ENCODE measurements around the gene FHAD1. TPM values are rescaled to one million over a fixed set of nuclear protein-coding genes. Genes with fewer than 3 reads are reported as not detected.

The FHAD1 gene
- total and polyA plus RNA-seq, 10 of the 15 experiments (the other 5 are each of a cell fraction or from before 2014, with no cell fraction given), result 0.09 to 1.0 (median 0.32) TPM; not detected in 2

- TF ChIP-seq EZH2 (IDR thresholded peaks at IDR 0.05; ENCODE audit: borderline replicate concordance, control insufficient read depth, low read depth, low read length) (no peak), IKZF1 (conservative IDR thresholded peaks at IDR 0.05) (no peak), SMAD1 (IDR thresholded peaks at IDR 0.05; ENCODE audit: low read depth, partially characterized antibody) (no peak), SKIL (IDR thresholded peaks at IDR 0.05; ENCODE audit: low read depth, poor library complexity, severe bottlenecking) (no peak), MTA3 (IDR thresholded peaks at IDR 0.05; ENCODE audit: borderline replicate concordance, low read length) (no peak), SMAD5 (IDR thresholded peaks at IDR 0.05; ENCODE audit: low read depth) (no peak)
- TF ChIP-seq, protein P1, sequence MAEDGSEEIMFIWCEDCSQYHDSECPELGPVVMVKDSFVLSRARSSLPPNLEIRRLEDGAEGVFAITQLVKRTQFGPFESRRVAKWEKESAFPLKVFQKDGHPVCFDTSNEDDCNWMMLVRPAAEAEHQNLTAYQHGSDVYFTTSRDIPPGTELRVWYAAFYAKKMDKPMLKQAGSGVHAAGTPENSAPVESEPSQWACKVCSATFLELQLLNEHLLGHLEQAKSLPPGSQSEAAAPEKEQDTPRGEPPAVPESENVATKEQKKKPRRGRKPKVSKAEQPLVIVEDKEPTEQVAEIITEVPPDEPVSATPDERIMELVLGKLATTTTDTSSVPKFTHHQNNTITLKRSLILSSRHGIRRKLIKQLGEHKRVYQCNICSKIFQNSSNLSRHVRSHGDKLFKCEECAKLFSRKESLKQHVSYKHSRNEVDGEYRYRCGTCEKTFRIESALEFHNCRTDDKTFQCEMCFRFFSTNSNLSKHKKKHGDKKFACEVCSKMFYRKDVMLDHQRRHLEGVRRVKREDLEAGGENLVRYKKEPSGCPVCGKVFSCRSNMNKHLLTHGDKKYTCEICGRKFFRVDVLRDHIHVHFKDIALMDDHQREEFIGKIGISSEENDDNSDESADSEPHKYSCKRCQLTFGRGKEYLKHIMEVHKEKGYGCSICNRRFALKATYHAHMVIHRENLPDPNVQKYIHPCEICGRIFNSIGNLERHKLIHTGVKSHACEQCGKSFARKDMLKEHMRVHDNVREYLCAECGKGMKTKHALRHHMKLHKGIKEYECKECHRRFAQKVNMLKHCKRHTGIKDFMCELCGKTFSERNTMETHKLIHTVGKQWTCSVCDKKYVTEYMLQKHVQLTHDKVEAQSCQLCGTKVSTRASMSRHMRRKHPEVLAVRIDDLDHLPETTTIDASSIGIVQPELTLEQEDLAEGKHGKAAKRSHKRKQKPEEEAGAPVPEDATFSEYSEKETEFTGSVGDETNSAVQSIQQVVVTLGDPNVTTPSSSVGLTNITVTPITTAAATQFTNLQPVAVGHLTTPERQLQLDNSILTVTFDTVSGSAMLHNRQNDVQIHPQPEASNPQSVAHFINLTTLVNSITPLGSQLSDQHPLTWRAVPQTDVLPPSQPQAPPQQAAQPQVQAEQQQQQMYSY (CRISPR knock-in tag; IDR thresholded peaks at IDR 0.05), result no peak
- TF ChIP-seq, protein P2, sequence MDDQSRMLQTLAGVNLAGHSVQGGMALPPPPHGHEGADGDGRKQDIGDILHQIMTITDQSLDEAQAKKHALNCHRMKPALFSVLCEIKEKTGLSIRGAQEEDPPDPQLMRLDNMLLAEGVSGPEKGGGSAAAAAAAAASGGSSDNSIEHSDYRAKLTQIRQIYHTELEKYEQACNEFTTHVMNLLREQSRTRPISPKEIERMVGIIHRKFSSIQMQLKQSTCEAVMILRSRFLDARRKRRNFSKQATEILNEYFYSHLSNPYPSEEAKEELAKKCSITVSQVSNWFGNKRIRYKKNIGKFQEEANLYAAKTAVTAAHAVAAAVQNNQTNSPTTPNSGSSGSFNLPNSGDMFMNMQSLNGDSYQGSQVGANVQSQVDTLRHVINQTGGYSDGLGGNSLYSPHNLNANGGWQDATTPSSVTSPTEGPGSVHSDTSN (IDR thresholded peaks at IDR 0.05; ENCODE audit: insufficient replicate concordance, low read depth, low read length), result no peak
Observed at GRCh38 chr1:15222653-15223303, 24.2 kb upstream of the FHAD1 start (continued).
